Measurements from ENCODE around the gene SART3. TPM values are rescaled to one million over a fixed set of nuclear protein-coding genes. Genes with fewer than 3 reads are reported as not detected.

The SART3 gene
- total and polyA plus RNA-seq, 10 of the 15 experiments (the other 5 are each of a cell fraction or from before 2014, with no cell fraction given), result 8.8 to 179 (median 54.9) TPM

DNA sequence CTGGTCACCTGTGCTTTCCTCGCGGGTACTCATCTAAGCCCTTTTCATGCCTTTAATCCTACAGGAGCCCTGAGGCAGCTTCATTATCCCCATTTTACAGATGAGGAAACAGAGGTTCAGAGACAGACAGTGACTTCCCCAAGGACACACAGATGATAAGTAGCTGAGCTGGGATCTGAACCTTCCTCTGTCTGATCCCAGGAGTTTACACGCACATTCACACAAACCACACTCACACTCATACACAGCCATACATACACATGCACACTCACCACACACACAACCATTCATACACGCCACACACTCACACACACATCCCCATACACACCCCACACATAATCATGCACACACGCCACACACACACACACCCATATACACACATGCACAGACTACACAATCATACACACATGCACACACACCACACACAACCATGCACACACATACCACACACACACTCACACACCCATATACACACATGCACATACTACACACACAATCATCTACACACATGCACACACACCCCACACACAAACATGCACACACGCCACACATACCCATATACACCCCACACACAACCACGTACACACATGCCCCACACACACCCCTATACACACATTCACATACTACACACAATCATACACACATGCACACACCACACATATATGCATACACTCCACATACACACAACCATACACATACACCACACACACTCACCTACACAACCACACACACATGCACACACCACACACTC lies 34.2 kb upstream of the SART3 start:
- BruUV-seq (replicated peaks), result no TSS peak
- ChIA-PET POLR2A (interaction anchor here (0.6 kb wide), 1 partner anchor 254 kb away, joined by 3 read pairs; no protein-coding TSS in a partner anchor), CTCF (interaction anchor here (1.1 to 1.3 kb wide), 4 partner anchors 13 to 30 kb away, joined by 3 read pairs; no protein-coding TSS in a partner anchor)

More for the DNA sequence above, 34.2 kb upstream of the SART3 start:
- Histone ChIP-seq H3K4me3 (no peak overlapping the region), H3K4me2 (ENCODE audit: control insufficient read depth, insufficient read depth) (no peak overlapping the region), H3K27ac (ENCODE audit: control insufficient read depth, insufficient read depth) (no peak overlapping the region), H3K9me3 (replicated peaks; ENCODE audit: control insufficient read depth, insufficient read depth, low read length) (no peaks in the 10 kb centered on the region), H3K36me3 (ENCODE audit: control insufficient read depth in 2 of 2, insufficient read depth in 2 of 2, low read length in 1 of 2) (no peaks in the 10 kb centered on the region), H3K4me1 (ENCODE audit: control insufficient read depth, insufficient read depth, low read length) (no peaks in the 10 kb centered on the region), H4K20me1 (ENCODE audit: control insufficient read depth, insufficient read depth) (no peaks in the 10 kb centered on the region), H3K79me2 (ENCODE audit: control insufficient read depth, insufficient read depth, low read length) (no peaks in the 10 kb centered on the region), H2AFZ (ENCODE audit: control insufficient read depth, low read depth, low read length) (no peak overlapping the region), H3K27me3 (replicated peaks in 1 of 2; ENCODE audit: control insufficient read depth in 2 of 2, insufficient read depth in 2 of 2, low read length in 1 of 2) (no peaks in the 10 kb centered on the region), H3K9ac (ENCODE audit: control insufficient read depth, insufficient read depth, low read length) (no peak overlapping the region)
- ATAC-seq (no peak), FAIRE-seq (no peak), DNase-seq (ENCODE audit: low read depth, low spot score) (no peak)
- TF ChIP-seq, protein P1, sequence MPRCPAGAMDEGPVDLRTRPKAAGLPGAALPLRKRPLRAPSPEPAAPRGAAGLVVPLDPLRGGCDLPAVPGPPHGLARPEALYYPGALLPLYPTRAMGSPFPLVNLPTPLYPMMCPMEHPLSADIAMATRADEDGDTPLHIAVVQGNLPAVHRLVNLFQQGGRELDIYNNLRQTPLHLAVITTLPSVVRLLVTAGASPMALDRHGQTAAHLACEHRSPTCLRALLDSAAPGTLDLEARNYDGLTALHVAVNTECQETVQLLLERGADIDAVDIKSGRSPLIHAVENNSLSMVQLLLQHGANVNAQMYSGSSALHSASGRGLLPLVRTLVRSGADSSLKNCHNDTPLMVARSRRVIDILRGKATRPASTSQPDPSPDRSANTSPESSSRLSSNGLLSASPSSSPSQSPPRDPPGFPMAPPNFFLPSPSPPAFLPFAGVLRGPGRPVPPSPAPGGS (IDR thresholded peaks at IDR 0.05; ENCODE audit: borderline replicate concordance, insufficient read depth, low read depth, low read length, poor library complexity, severe bottlenecking), result peak; percentile 42
- TF ChIP-seq, protein P2, sequence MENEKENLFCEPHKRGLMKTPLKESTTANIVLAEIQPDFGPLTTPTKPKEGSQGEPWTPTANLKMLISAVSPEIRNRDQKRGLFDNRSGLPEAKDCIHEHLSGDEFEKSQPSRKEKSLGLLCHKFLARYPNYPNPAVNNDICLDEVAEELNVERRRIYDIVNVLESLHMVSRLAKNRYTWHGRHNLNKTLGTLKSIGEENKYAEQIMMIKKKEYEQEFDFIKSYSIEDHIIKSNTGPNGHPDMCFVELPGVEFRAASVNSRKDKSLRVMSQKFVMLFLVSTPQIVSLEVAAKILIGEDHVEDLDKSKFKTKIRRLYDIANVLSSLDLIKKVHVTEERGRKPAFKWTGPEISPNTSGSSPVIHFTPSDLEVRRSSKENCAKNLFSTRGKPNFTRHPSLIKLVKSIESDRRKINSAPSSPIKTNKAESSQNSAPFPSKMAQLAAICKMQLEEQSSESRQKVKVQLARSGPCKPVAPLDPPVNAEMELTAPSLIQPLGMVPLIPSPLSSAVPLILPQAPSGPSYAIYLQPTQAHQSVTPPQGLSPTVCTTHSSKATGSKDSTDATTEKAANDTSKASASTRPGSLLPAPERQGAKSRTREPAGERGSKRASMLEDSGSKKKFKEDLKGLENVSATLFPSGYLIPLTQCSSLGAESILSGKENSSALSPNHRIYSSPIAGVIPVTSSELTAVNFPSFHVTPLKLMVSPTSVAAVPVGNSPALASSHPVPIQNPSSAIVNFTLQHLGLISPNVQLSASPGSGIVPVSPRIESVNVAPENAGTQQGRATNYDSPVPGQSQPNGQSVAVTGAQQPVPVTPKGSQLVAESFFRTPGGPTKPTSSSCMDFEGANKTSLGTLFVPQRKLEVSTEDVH (IDR thresholded peaks at IDR 0.05; ENCODE audit: low read depth, partially characterized antibody), result no peak
- ChIA-PET RAD21 (ENCODE audit: unreplicated experiment) (no interaction called here), SMC1A (ENCODE audit: uncharacterized antibody, unreplicated experiment) (interaction anchor here (0.9 to 1.5 kb wide), 5 partner anchors 9 to 45 kb away, joined by 3 to 5 read pairs (median 3); no protein-coding TSS in a partner anchor)
- in situ Hi-C loops (cut with MboI) (no loop called here), intact Hi-C loops (cut with micrococcal nuclease; ENCODE audit: unreplicated experiment) (no loop called here)
- WGBS (ENCODE audit: insufficient coverage, insufficient replicate concordance, low lambda C conversion rate, missing lambda C conversion rate), result 59% methylated on average over 7 of the region's 7 CpGs

All from GM12878 (cell line).